H9 (cell line): ENCODE data around the gene FAT2. TPM values are rescaled to one million over a fixed set of nuclear protein-coding genes. Genes with fewer than 3 reads are reported as not detected.
A peak's percentile ranks its signal among the peaks of the same experiment; 100 is the strongest.

Experiments used
- DNase-seq: peaks from one replicate; pipeline ENCODE4 v3.0.0-alpha.2; 2017
- H2AFZ ChIP-seq: one replicate; pipeline ENCODE4 v1.6.1; 2013; ENCODE audit warnings: mild to moderate bottlenecking, low read length, control low read depth, moderate library complexity
- H2AK5ac ChIP-seq: 2 replicates; pipeline ENCODE4 v1.6.1; 2013; ENCODE audit warnings: low read length, control low read depth, mixed read lengths; ENCODE audit not compliant: insufficient read length
- H2BK120ac ChIP-seq: one replicate; pipeline ENCODE4 v1.6.1; 2013; ENCODE audit warnings: low read depth, mild to moderate bottlenecking, low read length, control low read depth, inconsistent platforms; ENCODE audit not compliant: poor library complexity, severe bottlenecking
- H2BK12ac ChIP-seq: 2 replicates; pipeline ENCODE4 v1.6.1; 2013; ENCODE audit warnings: low read length, control low read depth, mixed read lengths, low read depth; ENCODE audit not compliant: insufficient read length
- H2BK15ac ChIP-seq: 2 replicates; pipeline ENCODE4 v1.6.1; 2013; ENCODE audit warnings: low read depth, low read length, control low read depth
- H2BK20ac ChIP-seq: one replicate; pipeline ENCODE4 v1.6.1; 2013; ENCODE audit warnings: low read depth, mild to moderate bottlenecking, low read length, control low read depth, inconsistent platforms; ENCODE audit not compliant: poor library complexity, severe bottlenecking
- H2BK5ac ChIP-seq: 2 replicates; pipeline ENCODE4 v1.6.1; 2013; ENCODE audit warnings: low read length, control low read depth, mixed read lengths; ENCODE audit not compliant: insufficient read length
- H3K14ac ChIP-seq: 2 replicates; pipeline ENCODE4 v1.6.1; 2013; ENCODE audit warnings: low read length, control low read depth; ENCODE audit not compliant: insufficient read depth
- H3K18ac ChIP-seq: 2 replicates; pipeline ENCODE4 v1.6.1; 2013; ENCODE audit warnings: low read depth, mild to moderate bottlenecking, mixed read lengths, low read length, control low read depth; ENCODE audit not compliant: insufficient read length
- H3K23ac ChIP-seq: 2 replicates; pipeline ENCODE4 v1.6.1; 2013; ENCODE audit warnings: low read length, control low read depth, mixed read lengths, low read depth; ENCODE audit not compliant: insufficient read length
- H3K23me2 ChIP-seq: 2 replicates; pipeline ENCODE4 v1.6.1; 2013; ENCODE audit warnings: low read depth, mild to moderate bottlenecking, mixed read lengths, low read length, control low read depth; ENCODE audit not compliant: insufficient read length, poor library complexity, severe bottlenecking
- H3K27ac ChIP-seq: 2 replicates; pipeline ENCODE4 v1.5.1; 2013; ENCODE audit warnings: low read length, control low read depth, mixed read lengths, low read depth; ENCODE audit not compliant: insufficient read length
- H3K27me3 ChIP-seq: 2 replicates; pipeline ENCODE4 v1.6.1; 2013; ENCODE audit warnings: low read length, control low read depth, inconsistent platforms; ENCODE audit not compliant: insufficient read depth
- H3K4ac ChIP-seq: 2 replicates; pipeline ENCODE4 v1.6.1; 2013; ENCODE audit warnings: low read depth, mild to moderate bottlenecking, control low read depth, inconsistent platforms, low read length, moderate library complexity
- H3K4me1 ChIP-seq: 2 replicates; pipeline ENCODE4 v1.6.1; 2013; ENCODE audit warnings: low read length, control low read depth, inconsistent platforms; ENCODE audit not compliant: insufficient read depth
- H3K4me2 ChIP-seq: 2 replicates; pipeline ENCODE4 v1.6.1; 2013; ENCODE audit warnings: low read length, control low read depth, mixed read lengths; ENCODE audit not compliant: insufficient read length, insufficient read depth
- H3K56ac ChIP-seq: 2 replicates; pipeline ENCODE4 v1.6.1; 2013; ENCODE audit warnings: low read depth, mild to moderate bottlenecking, mixed read lengths, low read length, control low read depth; ENCODE audit not compliant: insufficient read length
- H3K79me1 ChIP-seq: 2 replicates; pipeline ENCODE4 v1.6.1; 2013; ENCODE audit warnings: low read depth, mild to moderate bottlenecking, moderate library complexity, low read length, control low read depth, inconsistent platforms; ENCODE audit not compliant: insufficient read depth, poor library complexity, severe bottlenecking
- H3K79me2 ChIP-seq: 2 replicates; pipeline ENCODE4 v1.6.1; 2013; ENCODE audit warnings: low read length, control low read depth, inconsistent platforms; ENCODE audit not compliant: insufficient read depth
- H3K9ac ChIP-seq: 2 replicates; pipeline ENCODE4 v1.6.1; 2013; ENCODE audit warnings: low read length, control low read depth, mixed read lengths; ENCODE audit not compliant: insufficient read length; ENCODE audit errors: extremely low read depth
- H3K9me3 ChIP-seq: one replicate; pipeline ENCODE4 v1.6.1; 2013; ENCODE audit warnings: low read depth, low read length, inconsistent platforms; ENCODE audit not compliant: control insufficient read depth
- H3T11ph ChIP-seq: one replicate; pipeline ENCODE4 v1.6.1; 2013; ENCODE audit warnings: mild to moderate bottlenecking, low read length, control low read depth, inconsistent platforms
- H4K20me1 ChIP-seq: one replicate; pipeline ENCODE4 v1.6.1; 2013; ENCODE audit not compliant: control insufficient read depth, insufficient read length, insufficient read depth
- H4K5ac ChIP-seq: 2 replicates; pipeline ENCODE4 v1.6.1; 2013; ENCODE audit warnings: low read depth, mild to moderate bottlenecking, mixed read lengths, low read length, control low read depth; ENCODE audit not compliant: insufficient read length
- H4K8ac ChIP-seq: replicated peaks from 2 replicates; pipeline ENCODE4 v1.6.1; 2013; ENCODE audit warnings: low read length, control low read depth, mixed read lengths, low read depth; ENCODE audit not compliant: insufficient read length
- H4K91ac ChIP-seq: 2 replicates; pipeline ENCODE4 v1.6.1; 2013; ENCODE audit warnings: low read depth, mild to moderate bottlenecking, moderate library complexity, mixed read lengths, low read length, control low read depth; ENCODE audit not compliant: insufficient read length
- H3K27ac Mint-ChIP-seq, 3 experiments: 2 replicates in 2 of 3; 3 replicates in 1 of 3; pipeline ENCODE4 v1.8.0; 2020 to 2021; ENCODE audit warnings: mixed read lengths in 3 of 3, mild to moderate bottlenecking in 1 of 3, moderate library complexity in 1 of 3
- H3K27me3 Mint-ChIP-seq: 2 replicates; pipeline ENCODE4 v1.8.0; 2021; ENCODE audit warnings: low read depth, mild to moderate bottlenecking, moderate library complexity, mixed read lengths
- H3K36me3 Mint-ChIP-seq, 3 experiments: 2 replicates in 2 of 3; 3 replicates in 1 of 3; pipeline ENCODE4 v1.8.0; 2020 to 2021; ENCODE audit warnings: low read depth in 3 of 3, mixed read lengths in 3 of 3; ENCODE audit not compliant: insufficient read depth in 1 of 3
- H3K4me1 Mint-ChIP-seq, 2 experiments: 2 replicates each; pipeline ENCODE4 v1.8.0; 2020; ENCODE audit warnings: mixed read lengths in 2 of 2
- H3K4me3 Mint-ChIP-seq, 2 experiments: 2 replicates in 1 of 2; 3 replicates in 1 of 2; pipeline ENCODE4 v1.8.0; 2020 to 2021; ENCODE audit warnings: mild to moderate bottlenecking in 2 of 2, mixed read lengths in 2 of 2, moderate library complexity in 1 of 2
- H3K9me3 Mint-ChIP-seq, 2 experiments: 2 replicates in 1 of 2; 3 replicates in 1 of 2; pipeline ENCODE4 v1.8.0; 2020; ENCODE audit warnings: mild to moderate bottlenecking in 2 of 2, mixed read lengths in 2 of 2, moderate library complexity in 1 of 2
- CTCF ChIP-seq: fragments of 200-600 bp; sonication (generic); conservative IDR thresholded peaks from 3 replicates; pipeline ENCODE4 v1.8.0; 2021; ENCODE audit warnings: antibody characterized with exemption, mild to moderate bottlenecking
- WGBS: extraction: QIAGEN DNeasy Blood & Tissue Kit; methylation state at CpG from one replicate; pipeline ENCODE4 v1.1.7; 2013; ENCODE audit warnings: missing lambda C conversion rate, low lambda C conversion rate, mixed read lengths; ENCODE audit not compliant: insufficient read length; ENCODE audit errors: extremely low coverage; 5-methylcytosine and 5-hydroxymethylcytosine counted together
- total RNA-seq: library from RNA; stranded (reverse); gene quantifications from 2 replicates; pipeline ENCODE4 v1.2.1, GENCODE V29; 2021

Gene FAT2
- total RNA-seq, 1 experiment from 2014 or later, result 0.15 TPM

GRCh38 chr5:151581812-151582583, 9.1 kb downstream of the FAT2 start:
- Mint-ChIP-seq H3K27me3 (no peaks in the 10 kb centered on the region), H3K27ac (peak overlapping the region in 2 of 3 experiments; percentile 49 to 78; a peak in 3 of 7 replicates), H3K9me3 (no peaks in the 10 kb centered on the region), H3K4me1 (peaks cover 19 to 48% of the 10 kb centered on the region in 2 experiments), H3K4me3 (no peak overlapping the region), H3K36me3 (no peaks in the 10 kb centered on the region)
- Histone ChIP-seq H4K8ac (no peak overlapping the region), H2BK15ac (no peak overlapping the region), H3T11ph (no peak overlapping the region), H2AFZ (no peak overlapping the region), H4K5ac (no peak overlapping the region), H3K4me1 (no peaks in the 10 kb centered on the region; the same call in 1 of the 2 replicates), H3K4ac (no peak overlapping the region), H3K4me2 (no peak overlapping the region), H3K23ac (no peak overlapping the region), H2BK120ac (no peak overlapping the region), H3K79me1 (no peaks in the 10 kb centered on the region), H3K9ac (no peak overlapping the region), H4K20me1 (no peaks in the 10 kb centered on the region), H2BK12ac (no peak overlapping the region), H3K56ac (no peak overlapping the region), H2BK20ac (no peak overlapping the region), H3K9me3 (no peaks in the 10 kb centered on the region), H3K23me2 (no peaks in the 10 kb centered on the region), H3K27me3 (no peaks in the 10 kb centered on the region), H4K91ac (no peak overlapping the region), H3K27ac (no peak overlapping the region), H3K18ac (no peak overlapping the region), H2BK5ac (no peak overlapping the region), H3K14ac (no peak overlapping the region), H2AK5ac (no peak overlapping the region), H3K79me2 (no peaks in the 10 kb centered on the region)
- DNase-seq, result no peak
- WGBS, result no CpG with 5 or more reads among the region's 6 CpGs
- no peak for TF ChIP-seq CTCF
